ENCODE data around the gene KNOP1. TPM values are rescaled to one million over a fixed set of nuclear protein-coding genes. Genes with fewer than 3 reads are reported as not detected.
"Not testable (repeated sequence)": the region's sequence is repeated elsewhere in the genome, so short reads cannot be mapped to it uniquely, and the experiment has no call there.

The KNOP1 gene
- total and polyA plus RNA-seq, 2 donors from 2014 or later: 10.2 to 17.9 TPM

GRCh38 chr16:19683453-19684236, 34.4 kb downstream of the KNOP1 start:
- Histone ChIP-seq H3K9ac (ENCODE audit: low read length in 3 of 3) (no peak overlapping the region), H3K4me3 (ENCODE audit: low read length in 3 of 3) (no peak overlapping the region), H3K36me3 (ENCODE audit: control insufficient read depth in 2 of 3, insufficient read depth in 3 of 3, low read length in 3 of 3) (peaks cover 9 to 31% (median 21%) of the 10 kb centered on the region in 3 donors), H3K4me1 (ENCODE audit: control insufficient read depth in 2 of 3, insufficient read depth in 2 of 3, low read depth in 1 of 3, low read length in 3 of 3) (no peaks in the 10 kb centered on the region), H3K9me3 (ENCODE audit: control insufficient read depth in 2 of 3, insufficient read depth in 1 of 3, low read length in 3 of 3) (peaks cover 0 to 2% (median 0%) of the 10 kb centered on the region in 3 donors), H3K27me3 (ENCODE audit: control insufficient read depth, insufficient read depth, low read length) (no peaks in the 10 kb centered on the region), H3K27ac (ENCODE audit: low read depth in 2 of 2, low read length in 2 of 2) (no peak overlapping the region)
- DNase-seq: no peak
- TF ChIP-seq, protein P1, sequence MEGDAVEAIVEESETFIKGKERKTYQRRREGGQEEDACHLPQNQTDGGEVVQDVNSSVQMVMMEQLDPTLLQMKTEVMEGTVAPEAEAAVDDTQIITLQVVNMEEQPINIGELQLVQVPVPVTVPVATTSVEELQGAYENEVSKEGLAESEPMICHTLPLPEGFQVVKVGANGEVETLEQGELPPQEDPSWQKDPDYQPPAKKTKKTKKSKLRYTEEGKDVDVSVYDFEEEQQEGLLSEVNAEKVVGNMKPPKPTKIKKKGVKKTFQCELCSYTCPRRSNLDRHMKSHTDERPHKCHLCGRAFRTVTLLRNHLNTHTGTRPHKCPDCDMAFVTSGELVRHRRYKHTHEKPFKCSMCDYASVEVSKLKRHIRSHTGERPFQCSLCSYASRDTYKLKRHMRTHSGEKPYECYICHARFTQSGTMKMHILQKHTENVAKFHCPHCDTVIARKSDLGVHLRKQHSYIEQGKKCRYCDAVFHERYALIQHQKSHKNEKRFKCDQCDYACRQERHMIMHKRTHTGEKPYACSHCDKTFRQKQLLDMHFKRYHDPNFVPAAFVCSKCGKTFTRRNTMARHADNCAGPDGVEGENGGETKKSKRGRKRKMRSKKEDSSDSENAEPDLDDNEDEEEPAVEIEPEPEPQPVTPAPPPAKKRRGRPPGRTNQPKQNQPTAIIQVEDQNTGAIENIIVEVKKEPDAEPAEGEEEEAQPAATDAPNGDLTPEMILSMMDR (IDR thresholded peaks at IDR 0.05; ENCODE audit: borderline replicate concordance, extremely low read depth, insufficient read depth): no peak
- intact Hi-C loops (cut with DNase I): no loop called here
- FAIRE-seq: no peak

DNA sequence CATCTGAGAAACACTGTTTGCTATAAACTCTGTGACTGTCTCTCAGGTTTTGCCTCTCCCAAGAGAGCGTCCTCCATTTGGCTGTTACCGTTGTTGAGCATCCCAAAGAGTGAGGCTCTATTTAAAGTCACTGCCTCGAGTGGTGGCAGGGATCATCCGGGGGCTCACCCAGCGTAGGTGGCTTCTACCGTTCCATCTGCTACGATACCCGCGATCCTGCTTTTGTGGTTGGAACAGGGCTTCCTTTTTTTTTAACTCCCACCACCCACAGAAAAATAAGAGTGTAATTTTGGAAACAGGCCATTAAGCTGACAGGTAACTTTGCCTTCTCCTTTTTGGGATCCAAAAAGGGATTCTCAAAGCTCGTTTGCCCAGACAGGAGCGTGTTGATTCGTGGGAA, 36.4 kb downstream of the KNOP1 start:
- FAIRE-seq (no peak), DNase-seq (no peak)
- Histone ChIP-seq H3K9me3 (ENCODE audit: control insufficient read depth in 2 of 3, insufficient read depth in 1 of 3, low read length in 3 of 3) (peaks cover 0 to 2% (median 0%) of the 10 kb centered on the region in 3 donors), H3K4me1 (ENCODE audit: control insufficient read depth in 2 of 3, insufficient read depth in 2 of 3, low read depth in 1 of 3, low read length in 3 of 3) (no peaks in the 10 kb centered on the region), H3K27ac (ENCODE audit: low read depth in 2 of 2, low read length in 2 of 2) (no peak overlapping the region), H3K4me3 (ENCODE audit: low read length in 3 of 3) (no peak overlapping the region), H3K27me3 (ENCODE audit: control insufficient read depth, insufficient read depth, low read length) (no peaks in the 10 kb centered on the region), H3K36me3 (ENCODE audit: control insufficient read depth in 2 of 3, insufficient read depth in 3 of 3, low read length in 3 of 3) (peaks cover 9 to 30% (median 18%) of the 10 kb centered on the region in 3 donors), H3K9ac (ENCODE audit: low read length in 3 of 3) (no peak overlapping the region)
- TF ChIP-seq, protein P1 (IDR thresholded peaks at IDR 0.05; ENCODE audit: borderline replicate concordance, extremely low read depth, insufficient read depth): no peak
- intact Hi-C loops (cut with DNase I): no loop called here

DNA sequence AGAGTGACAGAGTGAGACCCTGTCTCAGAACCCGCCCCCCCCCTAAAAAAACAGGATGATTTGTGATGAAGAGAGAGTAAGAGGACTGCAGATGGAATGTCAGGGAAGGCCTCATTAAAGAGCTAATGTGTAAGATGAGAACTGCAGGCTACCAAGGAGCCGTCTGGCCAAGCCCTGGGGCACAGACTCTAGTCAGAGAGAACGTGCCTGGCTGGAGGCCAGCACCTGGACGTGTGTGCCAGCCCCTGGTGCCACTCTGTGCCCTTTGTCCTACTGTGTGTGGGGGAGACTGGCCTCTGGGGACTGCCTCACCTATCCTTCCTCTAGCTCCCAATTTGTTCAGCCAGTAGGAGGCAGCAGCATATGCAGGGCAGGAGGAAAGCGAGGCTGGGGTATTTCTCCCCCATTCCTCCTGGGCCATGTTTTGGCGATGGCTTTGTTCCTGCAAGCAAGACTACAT, 37.1 kb downstream of the KNOP1 start:
- no peak overlapping the region for H3K4me3 ChIP-seq (ENCODE audit: low read length in 3 of 3)
- intact Hi-C loops (cut with DNase I): no loop called here

DNA sequence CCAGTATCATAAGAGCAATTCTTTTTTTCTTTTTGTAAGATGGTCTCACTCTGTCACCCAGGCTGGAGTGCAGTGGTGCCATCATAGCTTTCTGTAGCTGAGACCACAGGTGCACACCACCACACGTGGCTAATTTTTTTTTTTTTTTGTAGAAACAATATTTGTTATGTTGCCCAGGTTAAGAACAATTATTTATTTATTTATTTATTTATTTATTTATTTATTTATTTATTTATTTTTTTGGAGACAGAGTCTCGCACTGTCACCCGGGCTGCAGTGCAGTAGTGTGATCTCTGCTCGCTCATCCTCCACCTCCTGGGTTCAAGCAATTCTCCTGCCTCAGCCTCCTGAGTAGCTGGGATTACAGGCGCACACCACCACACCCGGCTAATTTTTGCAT, 38.7 kb downstream of the KNOP1 start:
- H3K9ac ChIP-seq (ENCODE audit: low read length in 3 of 3); H3K27ac ChIP-seq (ENCODE audit: low read depth in 2 of 2, low read length in 2 of 2); FAIRE-seq; intact Hi-C loops (cut with DNase I); H3K27me3 ChIP-seq (ENCODE audit: control insufficient read depth, insufficient read depth, low read length); H3K4me3 ChIP-seq (ENCODE audit: low read length in 3 of 3); DNase-seq; H3K9me3 ChIP-seq (ENCODE audit: control insufficient read depth in 2 of 3, insufficient read depth in 1 of 3, low read length in 3 of 3); H3K4me1 ChIP-seq (ENCODE audit: control insufficient read depth in 2 of 3, insufficient read depth in 2 of 3, low read depth in 1 of 3, low read length in 3 of 3): not testable (repeated sequence)
- peaks cover 5 to 19% (median 9%) of the 10 kb centered on the region in 3 donors for H3K36me3 ChIP-seq (ENCODE audit: control insufficient read depth in 2 of 3, insufficient read depth in 3 of 3, low read length in 3 of 3)

More for the DNA sequence above, 37.1 kb downstream of the KNOP1 start:
- no peak for FAIRE-seq
- Histone ChIP-seq H3K27me3 (ENCODE audit: control insufficient read depth, insufficient read depth, low read length) (no peaks in the 10 kb centered on the region), H3K4me1 (ENCODE audit: control insufficient read depth in 2 of 3, insufficient read depth in 2 of 3, low read depth in 1 of 3, low read length in 3 of 3) (no peaks in the 10 kb centered on the region), H3K36me3 (ENCODE audit: control insufficient read depth in 2 of 3, insufficient read depth in 3 of 3, low read length in 3 of 3) (peaks cover 9 to 30% (median 14%) of the 10 kb centered on the region in 3 donors), H3K9ac (ENCODE audit: low read length in 3 of 3) (no peak overlapping the region), H3K27ac (ENCODE audit: low read depth in 2 of 2, low read length in 2 of 2) (no peak overlapping the region), H3K9me3 (ENCODE audit: control insufficient read depth in 2 of 3, insufficient read depth in 1 of 3, low read length in 3 of 3) (peaks cover 0 to 2% (median 0%) of the 10 kb centered on the region in 3 donors)
- peak in 4 of 5 donors; percentile 31 to 71 (median 56) for DNase-seq
- TF ChIP-seq, protein P1 (IDR thresholded peaks at IDR 0.05; ENCODE audit: borderline replicate concordance, extremely low read depth, insufficient read depth): no peak
